Measurements from ENCODE around the gene RCVRN. TPM values are rescaled to one million over a fixed set of nuclear protein-coding genes. Genes with fewer than 3 reads are reported as not detected.

Gene RCVRN
- total and polyA plus RNA-seq, 8 donors: 0.18 to 0.75 TPM; not detected in 6

DNA sequence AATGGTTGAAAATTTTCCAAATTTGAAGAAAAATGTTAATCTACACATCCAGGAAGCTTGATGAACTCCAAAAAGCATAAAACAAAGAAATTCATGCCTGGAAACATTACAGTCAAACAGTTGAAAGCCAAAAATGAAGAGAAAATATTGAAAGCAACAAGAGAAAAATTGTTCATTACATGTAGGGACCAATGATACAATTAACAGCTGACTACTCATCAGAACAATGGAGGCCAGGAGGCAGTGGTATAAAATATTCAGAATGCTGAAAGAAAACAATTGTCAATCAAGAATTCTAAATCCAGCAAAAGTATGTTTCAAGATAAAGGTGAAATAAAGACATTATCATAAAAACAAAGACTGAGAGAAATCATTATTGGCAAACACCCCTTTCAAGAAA is 21.6 kb downstream of the RCVRN start:
- Histone ChIP-seq H3K27me3 (no peaks in the 10 kb centered on the region), H3K36me3 (no peaks in the 10 kb centered on the region), H3K4me1 (no peaks in the 10 kb centered on the region), H3K9me3 (peaks cover 0 to 29% (median 25%) of the 10 kb centered on the region in 4 donors), H3K4me3 (no peak overlapping the region), H3K27ac (no peak overlapping the region)
- no peak for DNase-seq
- intact Hi-C loops (cut with DNase I; ENCODE audit: low total_unique reads): no loop called here
- no peak for TF ChIP-seq EP300 (IDR thresholded peaks at IDR 0.05)
- no peak for TF ChIP-seq POLR2A (IDR thresholded peaks at IDR 0.05)

DNA sequence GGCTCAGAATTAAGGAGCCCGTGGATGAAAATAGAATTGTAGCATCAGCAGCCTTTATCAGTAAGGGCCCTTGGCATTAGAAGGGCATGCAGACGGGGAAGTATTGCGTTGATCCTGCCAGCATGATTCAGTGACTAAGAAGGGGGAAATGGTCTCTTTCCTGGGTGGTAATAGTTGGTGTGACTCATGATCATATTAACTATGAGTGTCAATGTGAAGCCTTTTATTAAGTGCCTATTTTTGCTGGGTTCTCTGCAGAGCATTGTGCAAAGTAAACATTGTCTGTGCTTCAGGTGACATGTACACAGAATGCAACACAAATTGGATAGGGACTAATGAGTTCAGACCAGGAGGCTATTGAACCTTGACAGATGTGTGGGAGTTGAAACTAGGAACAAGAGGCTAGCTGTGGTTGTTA is 24.5 kb downstream of the RCVRN start:
- peaks cover 0 to 29% (median 25%) of the 10 kb centered on the region in 4 donors for H3K9me3 ChIP-seq
- DNase-seq: no peak
- TF ChIP-seq POLR2A (IDR thresholded peaks at IDR 0.05) (no peak), EP300 (IDR thresholded peaks at IDR 0.05) (no peak), POLR2AphosphoS5 (IDR thresholded peaks at IDR 0.05) (no peak)
- TF ChIP-seq, protein P1, sequence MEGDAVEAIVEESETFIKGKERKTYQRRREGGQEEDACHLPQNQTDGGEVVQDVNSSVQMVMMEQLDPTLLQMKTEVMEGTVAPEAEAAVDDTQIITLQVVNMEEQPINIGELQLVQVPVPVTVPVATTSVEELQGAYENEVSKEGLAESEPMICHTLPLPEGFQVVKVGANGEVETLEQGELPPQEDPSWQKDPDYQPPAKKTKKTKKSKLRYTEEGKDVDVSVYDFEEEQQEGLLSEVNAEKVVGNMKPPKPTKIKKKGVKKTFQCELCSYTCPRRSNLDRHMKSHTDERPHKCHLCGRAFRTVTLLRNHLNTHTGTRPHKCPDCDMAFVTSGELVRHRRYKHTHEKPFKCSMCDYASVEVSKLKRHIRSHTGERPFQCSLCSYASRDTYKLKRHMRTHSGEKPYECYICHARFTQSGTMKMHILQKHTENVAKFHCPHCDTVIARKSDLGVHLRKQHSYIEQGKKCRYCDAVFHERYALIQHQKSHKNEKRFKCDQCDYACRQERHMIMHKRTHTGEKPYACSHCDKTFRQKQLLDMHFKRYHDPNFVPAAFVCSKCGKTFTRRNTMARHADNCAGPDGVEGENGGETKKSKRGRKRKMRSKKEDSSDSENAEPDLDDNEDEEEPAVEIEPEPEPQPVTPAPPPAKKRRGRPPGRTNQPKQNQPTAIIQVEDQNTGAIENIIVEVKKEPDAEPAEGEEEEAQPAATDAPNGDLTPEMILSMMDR (IDR thresholded peaks at IDR 0.05): no peak

DNA sequence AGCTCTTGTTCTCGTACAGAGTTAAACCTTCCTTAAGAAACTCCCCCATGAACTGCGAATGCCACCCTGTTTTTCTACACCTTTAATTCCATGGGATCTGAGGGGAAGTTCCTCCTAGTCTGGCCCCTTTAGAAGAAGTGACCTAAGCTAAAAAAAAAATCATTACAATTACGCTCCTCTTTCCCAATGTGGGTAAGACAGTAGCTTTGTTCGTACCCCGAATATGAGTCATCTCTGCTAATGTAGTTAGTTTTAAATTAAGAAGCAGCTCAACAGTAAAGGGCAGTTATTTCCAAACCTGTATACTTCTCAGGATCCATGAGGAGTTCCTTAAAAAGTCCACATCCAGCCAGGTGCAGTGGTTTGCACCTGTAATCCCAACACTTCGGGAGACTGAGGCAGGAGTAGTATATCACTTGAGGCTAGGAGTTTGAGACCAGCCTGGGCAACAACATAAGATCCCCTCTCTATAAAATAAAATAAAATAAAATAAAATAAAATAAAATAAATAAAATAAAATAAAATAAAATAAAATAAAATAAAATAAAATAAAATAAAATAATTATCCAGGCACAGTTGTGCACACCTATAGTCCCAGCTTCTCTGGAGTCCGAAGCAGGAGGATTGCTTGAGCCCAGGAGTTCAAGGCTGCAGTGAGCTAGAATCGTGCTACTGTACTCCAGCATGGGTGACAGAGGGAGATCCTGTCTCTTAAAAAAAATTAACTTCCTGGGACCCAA is 26.1 kb downstream of the RCVRN start:
- Histone ChIP-seq H3K9me3 (peaks cover 0 to 24% (median 22%) of the 10 kb centered on the region in 4 donors), H3K27me3 (peaks cover 0 to 4% (median 0%) of the 10 kb centered on the region in 3 donors), H3K4me3 (no peak overlapping the region), H3K4me1 (peaks cover 0 to 20% (median 7%) of the 10 kb centered on the region in 4 donors), H3K36me3 (no peaks in the 10 kb centered on the region), H3K27ac (no peak overlapping the region)
- WGBS, 5 donors: 81 to 89% (median 85%) methylated on average over 8 of the region's 8 CpGs
- intact Hi-C loops (cut with DNase I; ENCODE audit: low total_unique reads): no loop called here
- no peak for DNase-seq
- TF ChIP-seq, protein P1 (IDR thresholded peaks at IDR 0.05): no peak
- no peak for TF ChIP-seq POLR2A (IDR thresholded peaks at IDR 0.05)

More for the DNA sequence above, 24.5 kb downstream of the RCVRN start:
- Histone ChIP-seq H3K4me3 (no peak overlapping the region), H3K27me3 (no peaks in the 10 kb centered on the region), H3K27ac (no peak overlapping the region), H3K4me1 (peaks cover 0 to 8% (median 3%) of the 10 kb centered on the region in 4 donors), H3K36me3 (no peaks in the 10 kb centered on the region)
- 69 to 87% (median 82%) methylated on average over 3 of the region's 3 CpGs for WGBS, 5 donors
- intact Hi-C loops (cut with DNase I; ENCODE audit: low total_unique reads): no loop called here

DNA sequence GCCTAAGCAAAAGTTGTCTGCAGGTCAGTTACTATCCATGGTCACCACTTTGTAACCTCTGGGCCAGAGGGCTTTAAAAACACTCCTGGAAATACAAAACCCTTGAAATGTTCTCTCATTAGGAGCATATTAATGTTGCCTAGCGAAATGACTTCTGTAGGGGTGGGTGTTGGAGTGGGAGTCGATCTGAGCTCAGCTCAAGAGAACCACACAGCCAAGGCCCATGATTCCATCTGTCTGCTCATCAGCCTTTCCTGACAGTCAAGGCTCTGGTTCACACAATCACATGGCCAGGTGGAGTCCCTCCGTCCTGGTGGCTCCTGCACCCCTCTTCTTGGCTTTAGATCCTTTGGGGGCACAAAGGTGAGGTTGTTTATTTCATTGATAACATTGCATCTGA is 26.7 kb downstream of the RCVRN start:
- TF ChIP-seq EP300 (IDR thresholded peaks at IDR 0.05): no peak
- no peak for TF ChIP-seq POLR2A (IDR thresholded peaks at IDR 0.05)
- TF ChIP-seq, protein P1 (IDR thresholded peaks at IDR 0.05): no peak
- no peak for TF ChIP-seq POLR2AphosphoS5 (IDR thresholded peaks at IDR 0.05)
- 52 to 66% (median 63%) methylated on average over 3 of the region's 3 CpGs for WGBS, 5 donors
- no peak for DNase-seq
- peaks cover 0 to 4% (median 0%) of the 10 kb centered on the region in 3 donors for H3K27me3 ChIP-seq
- H3K4me1 ChIP-seq: peaks cover 0 to 20% (median 7%) of the 10 kb centered on the region in 4 donors
- no peak overlapping the region for H3K4me3 ChIP-seq
- peaks cover 0 to 18% (median 17%) of the 10 kb centered on the region in 4 donors for H3K9me3 ChIP-seq
- H3K36me3 ChIP-seq: no peaks in the 10 kb centered on the region
- no peak overlapping the region for H3K27ac ChIP-seq
- intact Hi-C loops (cut with DNase I; ENCODE audit: low total_unique reads): no loop called here

DNA sequence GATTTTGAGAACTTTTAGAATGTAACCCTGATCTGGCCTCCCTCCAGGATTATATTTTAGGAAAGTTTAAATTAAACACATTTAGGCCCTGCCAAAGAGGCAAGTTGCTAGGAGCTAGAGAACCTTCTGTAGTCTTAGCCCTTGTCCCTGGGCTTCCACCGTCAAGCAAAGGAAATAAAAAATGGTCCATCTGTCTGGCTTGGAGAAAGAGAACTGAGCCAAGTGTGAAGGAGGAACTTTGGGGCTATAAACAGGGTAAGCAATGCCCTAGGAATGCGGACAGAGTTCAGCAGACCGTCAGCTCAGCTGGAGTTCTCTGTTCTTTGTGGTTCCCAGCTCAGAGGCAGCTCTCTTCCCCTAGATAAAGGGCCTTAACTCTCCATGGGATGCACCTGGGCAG is 29.6 kb downstream of the RCVRN start:
- Histone ChIP-seq H3K4me1 (peaks cover 0 to 20% (median 7%) of the 10 kb centered on the region in 4 donors), H3K36me3 (no peaks in the 10 kb centered on the region), H3K27ac (peak overlapping the region in 3 of 5 donors; percentile 24 to 44 (median 31)), H3K27me3 (peaks cover 0 to 7% (median 0%) of the 10 kb centered on the region in 3 donors), H3K4me3 (no peak overlapping the region), H3K9me3 (no peaks in the 10 kb centered on the region)
- peak in 1 of 2 donors; percentile 13 for DNase-seq
- WGBS, 5 donors: 29 to 45% (median 31%) methylated on average over 3 of the region's 3 CpGs
- peak in 1 of 3 donors; percentile 47 for TF ChIP-seq POLR2AphosphoS5 (IDR thresholded peaks at IDR 0.05)
- TF ChIP-seq, protein P1 (IDR thresholded peaks at IDR 0.05): no peak
- intact Hi-C loops (cut with DNase I; ENCODE audit: low total_unique reads): no loop called here
